Activated CD8-positive, alpha-beta T cell treated with anti-CD3 and anti-CD28 coated beads for 36 hours (primary cell): ENCODE measurements around the gene SEC16B. TPM values are rescaled to one million over a fixed set of nuclear protein-coding genes. Genes with fewer than 3 reads are reported as not detected.

Source experiments
- ATAC-seq: fragments of 200-7000 bp; cut with Tn5 transposase; one replicate; pipeline ENCODE4 v1.10.0; 2021; ENCODE audit warnings: mild to moderate bottlenecking, moderate library complexity
- CTCF ChIA-PET: fragments of 350-600 bp; sonication (Branson Sonifier 250); formaldehyde crosslinking; loops from one replicate; lab custom pipeline; 2021; ENCODE audit warnings: antibody characterized with exemption; lab: Charles Lee
- POLR2A ChIA-PET: fragments of 350-600 bp; sonication (Branson Sonifier 250); formaldehyde crosslinking; loops from one replicate; lab custom pipeline; 2021; ENCODE audit warnings: antibody characterized with exemption; lab: Charles Lee
- DNase-seq: peaks from one replicate; pipeline ENCODE4 v3.0.0-alpha.2; 2020
- H3K27ac Mint-ChIP-seq: one replicate; pipeline ENCODE4 v1.8.0; 2021; ENCODE audit warnings: mild to moderate bottlenecking, mixed read lengths
- H3K27me3 Mint-ChIP-seq: one replicate; pipeline ENCODE4 v1.8.0; 2021; ENCODE audit warnings: mixed read lengths
- H3K36me3 Mint-ChIP-seq: one replicate; pipeline ENCODE4 v1.8.0; 2021; ENCODE audit warnings: low read depth, mixed read lengths
- H3K4me1 Mint-ChIP-seq: one replicate; pipeline ENCODE4 v1.8.0; 2021; ENCODE audit warnings: low read depth, mixed read lengths
- H3K4me3 Mint-ChIP-seq: one replicate; pipeline ENCODE4 v1.8.0; 2021; ENCODE audit warnings: mild to moderate bottlenecking, moderate library complexity, mixed read lengths
- H3K9me3 Mint-ChIP-seq: one replicate; pipeline ENCODE4 v1.8.0; 2021; ENCODE audit warnings: mixed read lengths
- CTCF ChIP-seq: fragments of 200-600 bp; IDR thresholded peaks from one replicate; pipeline ENCODE4 v1.8.0; 2022; ENCODE audit warnings: antibody characterized with exemption, mild to moderate bottlenecking
- intact Hi-C: fragments of 100-400 bp; cut with micrococcal nuclease; formaldehyde crosslinking; loops from one replicate; pipeline ENCODE4 v1.10.0; 2022
- total RNA-seq, 2 experiments: library from RNA; stranded (reverse); gene quantifications; one replicate each; pipeline ENCODE4 v1.2.3, GENCODE V29; 2021

Gene SEC16B
- total RNA-seq, 2 experiments from 2014 or later, result not detected

DNA sequence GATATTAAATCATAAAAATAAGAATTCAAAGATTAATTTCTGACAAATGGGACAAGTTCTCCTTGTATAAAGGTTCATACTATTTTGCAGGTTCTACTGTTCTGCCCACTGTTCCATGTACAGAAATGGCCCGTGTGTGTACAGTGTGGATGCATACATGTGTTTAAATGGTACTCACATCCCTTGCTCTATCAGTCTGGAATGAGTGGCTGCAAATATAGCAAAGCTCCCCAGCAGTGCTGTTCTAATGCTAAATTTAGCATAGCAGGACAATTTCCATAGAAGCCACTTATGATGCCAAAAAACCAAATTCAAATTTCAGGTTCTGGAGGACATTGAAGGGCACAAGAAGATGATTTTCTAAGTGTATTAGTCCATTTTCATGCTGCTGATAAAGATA, 9.4 kb upstream of the SEC16B start:
- ATAC-seq (no peak), DNase-seq (no peak)
- POLR2A ChIA-PET, result no interaction called here
- H3K4me1 Mint-ChIP-seq, result no peaks in the 10 kb centered on the region
- H3K27ac Mint-ChIP-seq, result no peak overlapping the region
- H3K4me3 Mint-ChIP-seq, result no peak overlapping the region
- no peak for TF ChIP-seq CTCF
- H3K9me3 Mint-ChIP-seq, result peaks cover under 1% of the 10 kb centered on the region
- H3K36me3 Mint-ChIP-seq, result no peaks in the 10 kb centered on the region
- H3K27me3 Mint-ChIP-seq, result no peaks in the 10 kb centered on the region
- CTCF ChIA-PET, result no interaction called here
- intact Hi-C loops, result no loop called here

GRCh38 chr1:177978530-177978929, 8.7 kb upstream of the SEC16B start:
- H3K27ac Mint-ChIP-seq, result no peak overlapping the region
- H3K4me1 Mint-ChIP-seq, result no peaks in the 10 kb centered on the region
- POLR2A ChIA-PET, result no interaction called here
- intact Hi-C loops, result no loop called here
- TF ChIP-seq CTCF, result no peak
- CTCF ChIA-PET, result no interaction called here
- no peaks in the 10 kb centered on the region for H3K27me3 Mint-ChIP-seq
- DNase-seq (no peak), ATAC-seq (no peak)
- no peak overlapping the region for H3K4me3 Mint-ChIP-seq
- peaks cover 3% of the 10 kb centered on the region for H3K9me3 Mint-ChIP-seq
- no peaks in the 10 kb centered on the region for H3K36me3 Mint-ChIP-seq

GRCh38 chr1:177977141-177977540, 7.3 kb upstream of the SEC16B start:
- ChIA-PET POLR2A (no interaction called here), CTCF (no interaction called here)
- no peak overlapping the region for H3K27ac Mint-ChIP-seq
- ATAC-seq (no peak), DNase-seq (no peak)
- peaks cover 3% of the 10 kb centered on the region for H3K9me3 Mint-ChIP-seq
- H3K4me1 Mint-ChIP-seq, result no peaks in the 10 kb centered on the region
- intact Hi-C loops, result no loop called here
- no peaks in the 10 kb centered on the region for H3K36me3 Mint-ChIP-seq
- no peaks in the 10 kb centered on the region for H3K27me3 Mint-ChIP-seq
- no peak for TF ChIP-seq CTCF
- no peak overlapping the region for H3K4me3 Mint-ChIP-seq

DNA sequence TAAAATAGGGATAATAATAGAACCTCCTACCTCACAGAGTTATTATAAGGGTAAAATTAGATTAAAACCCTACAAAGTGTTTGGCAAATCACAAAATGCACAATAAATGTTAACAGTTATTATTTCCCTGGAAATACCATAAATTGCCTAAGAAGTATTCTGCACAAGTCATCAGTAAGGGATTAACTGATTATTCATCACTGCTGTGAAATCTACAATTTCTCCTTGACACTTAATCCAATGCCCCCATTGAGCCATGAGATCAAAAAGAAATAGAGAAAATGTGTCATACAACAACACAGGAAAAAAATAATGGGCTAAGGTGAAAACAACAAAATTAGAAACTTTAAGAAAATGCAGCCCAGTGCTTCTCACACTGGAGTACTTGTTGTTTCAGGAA, 6.7 kb upstream of the SEC16B start:
- no peak for TF ChIP-seq CTCF
- H3K9me3 Mint-ChIP-seq, result peaks cover 3% of the 10 kb centered on the region
- DNase-seq, result no peak
- ATAC-seq, result no peak
- no peak overlapping the region for H3K4me3 Mint-ChIP-seq
- H3K27me3 Mint-ChIP-seq, result no peaks in the 10 kb centered on the region
- H3K36me3 Mint-ChIP-seq, result no peaks in the 10 kb centered on the region
- no peaks in the 10 kb centered on the region for H3K4me1 Mint-ChIP-seq
- CTCF ChIA-PET, result no interaction called here
- no peak overlapping the region for H3K27ac Mint-ChIP-seq
- intact Hi-C loops, result no loop called here
- POLR2A ChIA-PET, result no interaction called here

DNA sequence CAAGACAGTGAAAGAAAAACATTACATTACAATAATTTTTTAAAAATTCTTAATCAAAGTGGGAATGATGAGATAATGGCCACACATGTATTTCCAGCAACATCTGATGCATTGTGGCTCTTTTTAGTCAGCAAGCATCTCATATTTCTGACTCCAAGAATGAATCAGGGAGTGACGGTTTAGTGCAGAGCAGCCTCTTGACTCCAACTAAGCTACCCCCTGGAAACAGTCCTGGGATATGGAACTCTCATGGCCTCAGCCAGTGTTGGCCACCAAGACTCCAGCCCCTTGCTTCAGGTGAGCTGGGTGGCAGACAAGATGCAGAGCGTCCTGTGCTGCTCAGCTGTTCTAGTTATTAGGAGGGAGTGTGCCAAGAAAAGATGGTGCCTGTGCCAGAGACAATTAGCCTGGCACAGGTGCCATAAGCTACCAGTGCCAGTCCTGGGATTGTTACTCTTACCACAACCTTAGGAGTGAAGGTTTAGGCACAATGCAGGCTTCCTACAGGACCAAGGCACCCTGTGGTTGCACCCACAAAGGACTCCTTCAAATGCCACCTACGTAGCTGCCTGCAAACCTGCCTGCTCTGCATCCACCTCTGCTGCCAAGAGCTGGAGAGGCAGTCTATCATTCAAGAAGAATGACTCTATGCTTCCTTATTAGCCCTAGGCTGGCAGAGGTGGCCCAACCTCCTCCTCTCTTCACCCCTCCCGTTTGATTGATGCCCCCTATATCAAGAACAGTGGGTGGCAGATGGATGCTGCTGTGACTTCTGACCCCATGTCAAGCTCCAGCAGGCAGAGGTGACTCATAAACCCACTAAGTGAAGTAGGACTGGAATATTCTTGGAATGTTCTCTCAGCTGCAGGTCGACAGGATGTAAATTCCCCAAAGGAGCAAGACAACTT, 6.0 kb upstream of the SEC16B start:
- no peak for TF ChIP-seq CTCF
- Mint-ChIP-seq H3K4me1 (no peaks in the 10 kb centered on the region), H3K36me3 (no peaks in the 10 kb centered on the region), H3K27me3 (no peaks in the 10 kb centered on the region), H3K9me3 (peaks cover 3% of the 10 kb centered on the region), H3K27ac (no peak overlapping the region), H3K4me3 (no peak overlapping the region)
- ATAC-seq (no peak), DNase-seq (no peak)
- CTCF ChIA-PET, result no interaction called here
- POLR2A ChIA-PET, result no interaction called here
- intact Hi-C loops, result no loop called here
